Measurements from ENCODE around the gene SRMS.

Gene SRMS

GRCh38 chr20:63529180-63529860 lies 18.2 kb downstream of the SRMS start:
- no peak for TF ChIP-seq CTCF (IDR thresholded peaks at IDR 0.05)
- no peak overlapping the region for H3K4me3 ChIP-seq
- no peak overlapping the region for H3K27ac ChIP-seq
- DNase-seq (ENCODE audit: low spot score) = no peak

- no peak for DNase-seq (ENCODE audit: low spot score)
- no peak for TF ChIP-seq CTCF (IDR thresholded peaks at IDR 0.05)
- no peak overlapping the region for H3K4me3 ChIP-seq
Measured at GRCh38 chr20:63527184-63527583, 20.4 kb downstream of the SRMS start.

GRCh38 chr20:63525971-63526370 lies 21.6 kb downstream of the SRMS start:
- no peak for DNase-seq (ENCODE audit: low spot score)

More at GRCh38 chr20:63527184-63527583, 20.4 kb downstream of the SRMS start:
- no peak overlapping the region for H3K27ac ChIP-seq

GRCh38 chr20:63525185-63525584 lies 22.4 kb downstream of the SRMS start:
- no peak for TF ChIP-seq CTCF (IDR thresholded peaks at IDR 0.05)
- no peak overlapping the region for H3K27ac ChIP-seq
- DNase-seq (ENCODE audit: low spot score) = no peak
- H3K4me3 ChIP-seq = no peak overlapping the region

More at GRCh38 chr20:63525971-63526370, 21.6 kb downstream of the SRMS start:
- H3K27ac ChIP-seq = no peak overlapping the region
- TF ChIP-seq CTCF (IDR thresholded peaks at IDR 0.05) = no peak
- H3K4me3 ChIP-seq = no peak overlapping the region

- H3K27ac ChIP-seq = no peak overlapping the region
- no peak for DNase-seq (ENCODE audit: low spot score)
- peak overlapping the region; percentile 88 for H3K4me3 ChIP-seq
- TF ChIP-seq CTCF (IDR thresholded peaks at IDR 0.05) = no peak
Measured at GRCh38 chr20:63522981-63523611, 24.5 kb downstream of the SRMS start.

GRCh38 chr20:63522091-63522868 lies 25.3 kb downstream of the SRMS start:
- no peak for DNase-seq (ENCODE audit: low spot score)
- Histone ChIP-seq H3K4me3 (peak overlapping the region; percentile 88), H3K27ac (no peak overlapping the region)
- TF ChIP-seq CTCF (IDR thresholded peaks at IDR 0.05) = no peak
